ENCODE results near the gene CEP350. TPM values are rescaled to one million over a fixed set of nuclear protein-coding genes. Genes with fewer than 3 reads are reported as not detected.

CEP350 gene
- total and polyA plus RNA-seq, 2 of the 13 experiments (the other 11 are each of a cell fraction or from before 2014, with no cell fraction given) = 7.6 to 35.9 TPM

- no peak for DNase-seq (ENCODE audit: low spot score)
- CTCF ChIA-PET (ENCODE audit: low intra/inter-chr PET ratio, low total read pairs) = no interaction called here
- Histone ChIP-seq H3K79me2 (ENCODE audit: insufficient read depth, low read length) (peaks cover 40% of the 10 kb centered on the region), H3K36me3 (replicated peaks in 1 of 2; ENCODE audit: control insufficient read depth in 1 of 2, insufficient read depth in 2 of 2, low read length in 2 of 2) (no peaks in the 10 kb centered on the region; a peak in 1 of 5 replicates), H3K9ac (ENCODE audit: insufficient read depth, low read depth, low read length) (no peak overlapping the region), H3K4me2 (ENCODE audit: low read depth, low read length) (no peak overlapping the region), H4K20me1 (ENCODE audit: insufficient read depth, low read length) (no peaks in the 10 kb centered on the region), H3K27ac (ENCODE audit: extremely low read length, insufficient read depth, low read length) (no peak overlapping the region), H3K9me3 (ENCODE audit: low read length) (0 out of 2 replicates have a peak, but pooled peaks cover 3% of the 10 kb centered on the region), H3K27me3 (ENCODE audit: control insufficient read depth in 1 of 2, insufficient read depth in 2 of 2, low read length in 2 of 2) (no peaks in the 10 kb centered on the region), H2AFZ (ENCODE audit: low read length) (no peak overlapping the region), H3K4me1 (ENCODE audit: insufficient read depth, low read length) (no peaks in the 10 kb centered on the region), H3K4me3 (replicated peaks in 1 of 3; ENCODE audit: insufficient read depth in 1 of 3, low read depth in 2 of 3, low read length in 3 of 3) (no peak overlapping the region)
- no peak for FAIRE-seq
- POLR2A ChIA-PET = no interaction called here
- no TSS peak for BruUV-seq (replicated peaks)
- 100% methylated on average over 1 of the region's 1 CpG for WGBS (ENCODE audit: low lambda C conversion rate)
- intact Hi-C loops (cut with micrococcal nuclease; ENCODE audit: unreplicated experiment) = no loop called here
- ATAC-seq = no peak
- in situ Hi-C loops (cut with HindIII; ENCODE audit: extremely low pct_ligation_motif_present, low pct_unique_long_range_greater_than_20kb) = no loop called here
- TF ChIP-seq CENPT (CRISPR knock-in tag; IDR thresholded peaks at IDR 0.05; ENCODE audit: low read depth) (no peak), ZSCAN21 (CRISPR knock-in tag; IDR thresholded peaks at IDR 0.05; ENCODE audit: borderline replicate concordance) (no peak), TIGD3 (CRISPR knock-in tag; IDR thresholded peaks at IDR 0.05; ENCODE audit: borderline replicate concordance) (no peak), ZNF251 (CRISPR knock-in tag; IDR thresholded peaks at IDR 0.05) (no peak), ZMYM4 (CRISPR knock-in tag; IDR thresholded peaks at IDR 0.05) (no peak), ZBTB46 (CRISPR knock-in tag; IDR thresholded peaks at IDR 0.05; ENCODE audit: borderline replicate concordance) (no peak), ZNF460 (CRISPR knock-in tag; IDR thresholded peaks at IDR 0.05; ENCODE audit: borderline replicate concordance) (no peak), MBNL3 (CRISPR knock-in tag; conservative IDR thresholded peaks at IDR 0.05) (no peak), NPAS2 (CRISPR knock-in tag; IDR thresholded peaks at IDR 0.05; ENCODE audit: borderline replicate concordance) (no peak), ZNF839 (CRISPR knock-in tag; IDR thresholded peaks at IDR 0.05; ENCODE audit: borderline replicate concordance) (no peak), ZNF672 (CRISPR knock-in tag; IDR thresholded peaks at IDR 0.05) (no peak)
- TF ChIP-seq, protein P1, sequence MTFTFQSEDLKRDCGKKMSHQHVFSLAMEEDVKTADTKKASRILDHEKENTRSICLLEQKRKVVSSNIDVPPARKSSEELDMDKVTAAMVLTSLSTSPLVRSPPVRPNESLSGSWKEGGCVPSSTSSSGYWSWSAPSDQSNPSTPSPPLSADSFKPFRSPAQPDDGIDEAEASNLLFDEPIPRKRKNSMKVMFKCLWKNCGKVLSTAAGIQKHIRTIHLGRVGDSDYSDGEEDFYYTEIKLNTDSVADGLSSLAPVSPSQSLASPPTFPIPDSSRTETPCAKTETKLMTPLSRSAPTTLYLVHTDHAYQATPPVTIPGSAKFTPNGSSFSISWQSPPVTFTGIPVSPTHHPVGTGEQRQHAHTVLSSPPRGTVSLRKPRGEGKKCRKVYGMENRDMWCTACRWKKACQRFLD (CRISPR knock-in tag; IDR thresholded peaks at IDR 0.05; ENCODE audit: borderline replicate concordance) = no peak
Observed at GRCh38 chr1:179984101-179984500, 29.5 kb downstream of the CEP350 start.
